ENCODE measurements around the gene CACNA1A. TPM values are rescaled to one million over a fixed set of nuclear protein-coding genes. Genes with fewer than 3 reads are reported as not detected.
A peak's percentile ranks its signal among the peaks of the same experiment; 100 is the strongest.

The CACNA1A gene
- polyA plus RNA-seq, 3 donors, result 0.08 to 0.09 TPM; not detected in 1

GRCh38 chr19:13373599-13373998 lies 132.7 kb downstream of the CACNA1A start:
- Mint-ChIP-seq H3K36me3 (no peaks in the 10 kb centered on the region), H3K27me3 (ENCODE audit: low read depth in 3 of 3) (peaks cover 1 to 11% (median 2%) of the 10 kb centered on the region in 3 donors), H3K4me1 (no peaks in the 10 kb centered on the region), H3K4me3 (no peak overlapping the region), H3K9me3 (peaks cover 0 to 8% (median 0%) of the 10 kb centered on the region in 7 donors), H3K27ac (peak overlapping the region in 1 of 7 donors; percentile 31)
- no peaks in the 10 kb centered on the region for H3K9me3 ChIP-seq (replicated peaks in 1 of 2; ENCODE audit: control insufficient read depth in 1 of 2, insufficient read depth in 1 of 2, low read length in 2 of 2)
- no peaks in the 10 kb centered on the region for H3K27me3 ChIP-seq (ENCODE audit: control insufficient read depth in 2 of 2, insufficient read depth in 2 of 2, low read length in 2 of 2)
- H2AFZ ChIP-seq (ENCODE audit: insufficient read depth, low read depth, low read length, poor library complexity, severe bottlenecking), result no peak overlapping the region
- no peak overlapping the region for H3K4me3 ChIP-seq (replicated peaks in 1 of 3; ENCODE audit: low read depth in 2 of 3, low read length in 3 of 3)
- H3K4me2 ChIP-seq (replicated peaks; ENCODE audit: extremely low read depth, low read length, poor library complexity, severe bottlenecking), result no peak overlapping the region
- H4K20me1 ChIP-seq (ENCODE audit: insufficient read depth, low read length), result no peaks in the 10 kb centered on the region
- no peak overlapping the region for H3K27ac ChIP-seq (ENCODE audit: low read depth in 1 of 2, low read length in 2 of 2)
- TF ChIP-seq, protein P1, sequence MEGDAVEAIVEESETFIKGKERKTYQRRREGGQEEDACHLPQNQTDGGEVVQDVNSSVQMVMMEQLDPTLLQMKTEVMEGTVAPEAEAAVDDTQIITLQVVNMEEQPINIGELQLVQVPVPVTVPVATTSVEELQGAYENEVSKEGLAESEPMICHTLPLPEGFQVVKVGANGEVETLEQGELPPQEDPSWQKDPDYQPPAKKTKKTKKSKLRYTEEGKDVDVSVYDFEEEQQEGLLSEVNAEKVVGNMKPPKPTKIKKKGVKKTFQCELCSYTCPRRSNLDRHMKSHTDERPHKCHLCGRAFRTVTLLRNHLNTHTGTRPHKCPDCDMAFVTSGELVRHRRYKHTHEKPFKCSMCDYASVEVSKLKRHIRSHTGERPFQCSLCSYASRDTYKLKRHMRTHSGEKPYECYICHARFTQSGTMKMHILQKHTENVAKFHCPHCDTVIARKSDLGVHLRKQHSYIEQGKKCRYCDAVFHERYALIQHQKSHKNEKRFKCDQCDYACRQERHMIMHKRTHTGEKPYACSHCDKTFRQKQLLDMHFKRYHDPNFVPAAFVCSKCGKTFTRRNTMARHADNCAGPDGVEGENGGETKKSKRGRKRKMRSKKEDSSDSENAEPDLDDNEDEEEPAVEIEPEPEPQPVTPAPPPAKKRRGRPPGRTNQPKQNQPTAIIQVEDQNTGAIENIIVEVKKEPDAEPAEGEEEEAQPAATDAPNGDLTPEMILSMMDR (IDR thresholded peaks at IDR 0.05), result no peak
- H3K4me1 ChIP-seq (ENCODE audit: control insufficient read depth in 1 of 2, insufficient read depth in 2 of 2, low read length in 2 of 2), result no peaks in the 10 kb centered on the region
- H3K36me3 ChIP-seq (replicated peaks in 1 of 2; ENCODE audit: control insufficient read depth in 1 of 2, insufficient read depth in 2 of 2, low read length in 2 of 2), result no peaks in the 10 kb centered on the region
- 100% methylated on average over 2 of the region's 3 CpGs for WGBS (ENCODE audit: insufficient coverage)
- DNase-seq, result no peak
- intact Hi-C loops (cut with micrococcal nuclease), result no loop called here
- H3K9ac ChIP-seq (ENCODE audit: insufficient read depth, low read length, poor library complexity, severe bottlenecking), result no peak overlapping the region
- H3K79me2 ChIP-seq (ENCODE audit: insufficient read depth, low read length), result no peaks in the 10 kb centered on the region

- H2AFZ ChIP-seq (ENCODE audit: insufficient read depth, low read depth, low read length, poor library complexity, severe bottlenecking), result no peak overlapping the region
- H3K4me1 ChIP-seq (ENCODE audit: control insufficient read depth in 1 of 2, insufficient read depth in 2 of 2, low read length in 2 of 2), result no peaks in the 10 kb centered on the region
- Mint-ChIP-seq H3K27ac (no peak overlapping the region), H3K36me3 (no peaks in the 10 kb centered on the region), H3K4me1 (no peaks in the 10 kb centered on the region), H3K9me3 (peaks cover 0 to 10% (median 0%) of the 10 kb centered on the region in 7 donors), H3K27me3 (ENCODE audit: low read depth in 3 of 3) (peaks cover 1 to 11% (median 2%) of the 10 kb centered on the region in 3 donors), H3K4me3 (no peak overlapping the region)
- TF ChIP-seq, protein P1 (IDR thresholded peaks at IDR 0.05), result no peak
- H3K36me3 ChIP-seq (replicated peaks in 1 of 2; ENCODE audit: control insufficient read depth in 1 of 2, insufficient read depth in 2 of 2, low read length in 2 of 2), result no peaks in the 10 kb centered on the region
- intact Hi-C loops (cut with micrococcal nuclease), result no loop called here
- no peak overlapping the region for H3K4me3 ChIP-seq (replicated peaks in 1 of 3; ENCODE audit: low read depth in 2 of 3, low read length in 3 of 3)
- no peaks in the 10 kb centered on the region for H3K79me2 ChIP-seq (ENCODE audit: insufficient read depth, low read length)
- DNase-seq, result no peak
- H4K20me1 ChIP-seq (ENCODE audit: insufficient read depth, low read length), result no peaks in the 10 kb centered on the region
- no peak overlapping the region for H3K4me2 ChIP-seq (replicated peaks; ENCODE audit: extremely low read depth, low read length, poor library complexity, severe bottlenecking)
- WGBS (ENCODE audit: insufficient coverage), result 100% methylated on average over 2 of the region's 5 CpGs
- no peaks in the 10 kb centered on the region for H3K27me3 ChIP-seq (ENCODE audit: control insufficient read depth in 2 of 2, insufficient read depth in 2 of 2, low read length in 2 of 2)
- no peak overlapping the region for H3K9ac ChIP-seq (ENCODE audit: insufficient read depth, low read length, poor library complexity, severe bottlenecking)
- no peaks in the 10 kb centered on the region for H3K9me3 ChIP-seq (replicated peaks in 1 of 2; ENCODE audit: control insufficient read depth in 1 of 2, insufficient read depth in 1 of 2, low read length in 2 of 2)
- H3K27ac ChIP-seq (ENCODE audit: low read depth in 1 of 2, low read length in 2 of 2), result no peak overlapping the region
These were observed 135.3 kb downstream of the CACNA1A start for GRCh38 chr19:13370948-13371347.

All from CD14-positive monocyte (primary cell).